IPS-18c (cell line): ENCODE results near the gene LIFR.
"Not testable (repeated sequence)": the region's sequence is repeated elsewhere in the genome, so short reads cannot be mapped to it uniquely, and the experiment has no call there.

ENCODE experiments used
- H3K4me3 ChIP-seq: 2 replicates; pipeline ENCODE4 v1.7.0; 2013; ENCODE audit warnings: low read depth, mild to moderate bottlenecking, low read length, moderate library complexity; ENCODE audit not compliant: insufficient read depth
- H3K9me3 ChIP-seq: one replicate; pipeline ENCODE4 v1.6.1; 2013; ENCODE audit warnings: mild to moderate bottlenecking, low read length, moderate library complexity; ENCODE audit not compliant: control insufficient read depth, insufficient read depth

LIFR gene

DNA sequence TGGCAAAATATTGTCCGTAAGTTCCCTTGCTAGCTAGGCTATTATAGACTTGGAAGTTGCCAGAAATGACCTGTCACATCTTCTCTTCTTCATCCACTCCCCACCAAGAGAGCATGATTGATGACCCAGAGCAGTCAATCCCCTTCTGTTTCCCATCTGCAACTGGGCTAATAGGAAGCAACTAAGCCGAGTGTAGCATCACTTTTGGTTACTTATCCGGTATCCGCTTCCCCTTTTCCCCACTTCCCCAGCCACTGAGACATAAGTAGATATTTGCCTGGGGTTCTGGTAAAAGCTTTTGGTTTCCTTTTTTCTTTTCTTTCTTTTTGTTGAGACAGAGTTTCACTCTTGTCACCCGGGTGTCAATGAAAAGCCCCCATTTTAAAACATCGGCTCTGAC, 29.4 kb upstream of the LIFR start:
- H3K4me3 ChIP-seq: no peak overlapping the region

DNA sequence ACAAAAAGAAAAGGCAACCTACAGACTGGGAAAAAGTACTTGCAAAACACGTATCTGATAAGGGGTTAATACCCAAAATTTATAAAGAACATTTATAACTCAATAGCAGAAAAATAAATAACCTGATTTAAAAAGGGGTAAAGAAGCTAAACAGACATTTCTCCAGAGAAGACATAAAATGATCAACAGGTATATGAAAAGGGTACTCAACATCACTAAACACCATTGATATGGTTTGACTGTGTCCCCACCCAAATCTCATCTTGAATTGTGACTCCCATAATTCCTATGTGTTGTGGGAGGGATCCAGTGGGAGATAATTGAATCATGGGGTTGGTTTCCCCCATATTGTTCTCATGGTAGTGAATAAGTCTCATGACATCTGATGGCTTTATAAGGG, 27.1 kb upstream of the LIFR start:
- Histone ChIP-seq H3K9me3 (no peaks in the 10 kb centered on the region), H3K4me3 (no peak overlapping the region)

More for the DNA sequence above, 29.4 kb upstream of the LIFR start:
- no peaks in the 10 kb centered on the region for H3K9me3 ChIP-seq

DNA sequence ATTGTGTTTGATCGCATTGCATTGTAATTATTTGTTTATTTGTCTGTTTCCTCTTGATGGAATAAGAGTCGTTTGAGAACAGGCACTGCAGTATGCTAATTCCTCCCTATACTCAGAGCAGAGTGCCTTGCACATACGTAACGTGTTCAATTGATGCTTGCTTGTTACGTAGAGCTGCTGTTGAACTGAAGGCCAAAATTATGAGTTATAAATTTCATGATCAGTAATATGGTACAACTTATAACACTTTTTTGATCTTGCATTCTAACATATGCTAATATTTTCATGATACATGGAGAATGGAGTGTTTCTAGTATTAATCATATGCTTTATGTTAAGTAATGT, 26.5 kb upstream of the LIFR start:
- Histone ChIP-seq H3K4me3 (no peak overlapping the region), H3K9me3 (no peaks in the 10 kb centered on the region)

DNA sequence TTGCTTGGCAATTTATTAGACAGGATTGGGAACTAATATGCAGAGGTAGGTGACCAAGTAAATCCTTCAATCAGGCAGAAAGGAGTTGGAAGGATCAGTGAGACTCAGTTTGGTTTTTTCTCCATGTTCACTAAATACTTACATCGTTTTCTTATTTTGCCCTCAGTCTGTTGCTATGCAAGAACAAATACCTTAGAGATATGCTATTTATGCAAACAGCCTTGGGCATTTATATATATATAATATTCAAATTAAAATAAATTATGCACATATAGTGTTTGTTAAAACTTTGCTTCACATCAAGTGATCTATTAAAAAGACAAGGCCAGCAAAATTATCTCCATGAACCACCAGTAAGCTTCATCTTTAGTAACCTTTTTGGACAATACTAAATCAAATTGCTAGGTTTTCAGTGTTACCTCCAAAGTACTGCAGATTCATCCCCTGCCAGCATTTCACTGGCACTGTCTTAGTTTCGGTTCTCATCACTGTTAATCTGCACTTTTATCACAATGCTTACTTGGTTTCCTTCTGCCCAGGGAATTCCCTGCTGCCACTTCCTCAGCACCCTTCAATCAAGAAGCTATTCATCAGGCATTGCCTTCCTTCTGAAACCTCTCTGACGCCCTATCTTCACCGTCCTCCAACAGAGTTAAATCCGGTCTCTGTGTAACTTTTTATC, 26.0 kb upstream of the LIFR start:
- Histone ChIP-seq H3K4me3 (no peak overlapping the region), H3K9me3 (no peaks in the 10 kb centered on the region)

DNA sequence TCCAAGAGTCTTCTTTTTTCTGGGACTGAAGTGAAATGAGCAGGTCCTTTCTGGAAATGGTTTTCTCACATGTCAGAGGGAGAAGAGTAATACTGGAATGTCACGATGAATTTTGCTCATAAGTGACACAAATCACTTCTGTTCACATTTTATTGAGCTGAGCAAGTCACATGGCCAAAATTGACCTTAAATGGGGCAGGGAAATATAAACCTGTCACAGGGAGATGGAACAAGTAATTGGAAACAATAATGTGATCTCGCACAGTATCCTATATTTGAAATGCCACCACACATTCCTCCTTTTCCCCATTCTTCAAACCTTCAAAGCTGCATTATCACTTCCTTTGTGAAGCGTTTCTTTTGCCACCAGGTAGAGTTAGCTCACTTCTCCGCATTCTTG, 25.2 kb upstream of the LIFR start:
- Histone ChIP-seq H3K4me3 (no peak overlapping the region), H3K9me3 (no peaks in the 10 kb centered on the region)

DNA sequence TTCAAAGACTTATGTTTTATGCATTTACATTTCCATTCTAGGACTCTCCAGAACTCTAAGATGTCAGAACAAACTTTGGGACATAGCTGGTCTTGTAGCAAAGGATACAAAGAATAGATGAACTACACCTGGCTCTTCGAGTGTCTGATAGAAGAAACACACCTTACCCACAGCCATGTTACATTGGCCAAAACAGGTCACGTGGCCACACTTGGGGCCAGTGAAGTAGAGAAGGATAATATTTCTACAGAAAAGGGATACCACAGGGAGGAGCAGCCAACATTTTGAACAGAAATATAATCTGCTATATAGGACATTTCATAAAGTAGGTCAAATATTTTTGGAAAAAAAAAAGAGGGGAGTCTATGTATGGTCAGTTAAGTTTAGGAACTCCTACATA, 22.7 kb upstream of the LIFR start:
- H3K4me3 ChIP-seq: no peak overlapping the region
- H3K9me3 ChIP-seq: no peaks in the 10 kb centered on the region

DNA sequence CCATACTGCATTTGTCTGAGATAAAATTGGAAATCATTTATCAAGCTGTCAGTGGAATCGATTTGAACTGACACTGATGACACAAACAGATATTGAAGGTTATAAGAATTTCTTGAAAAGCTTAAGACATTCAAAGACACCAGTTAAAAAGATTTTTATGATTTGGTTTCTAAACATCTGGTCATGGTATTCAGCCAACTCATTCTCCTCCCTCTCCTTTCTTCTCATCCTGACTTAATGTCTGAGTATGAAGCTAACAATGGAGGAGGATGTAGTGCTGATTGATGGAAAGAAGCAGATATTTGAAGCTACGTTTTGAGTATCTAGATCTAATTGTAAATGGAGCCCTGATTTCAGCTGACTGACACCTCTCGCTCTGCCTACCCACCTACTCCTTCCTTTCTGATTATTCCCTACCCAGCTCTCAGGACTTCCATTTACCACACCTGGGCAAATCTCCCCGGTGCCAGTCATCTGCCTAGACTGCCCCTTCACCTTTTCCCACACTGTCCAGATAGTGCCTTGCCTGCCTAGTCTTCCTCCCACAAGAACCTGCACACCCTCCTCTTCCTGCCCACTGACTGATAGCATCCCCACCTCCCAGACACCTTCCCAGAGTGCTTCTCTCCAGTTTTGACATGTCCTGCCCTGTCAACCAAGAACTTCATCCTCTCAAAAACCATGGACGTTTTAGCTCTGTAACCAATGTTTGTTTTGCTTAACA, 20.7 kb upstream of the LIFR start:
- H3K4me3 ChIP-seq: no peak overlapping the region
- no peaks in the 10 kb centered on the region for H3K9me3 ChIP-seq

DNA sequence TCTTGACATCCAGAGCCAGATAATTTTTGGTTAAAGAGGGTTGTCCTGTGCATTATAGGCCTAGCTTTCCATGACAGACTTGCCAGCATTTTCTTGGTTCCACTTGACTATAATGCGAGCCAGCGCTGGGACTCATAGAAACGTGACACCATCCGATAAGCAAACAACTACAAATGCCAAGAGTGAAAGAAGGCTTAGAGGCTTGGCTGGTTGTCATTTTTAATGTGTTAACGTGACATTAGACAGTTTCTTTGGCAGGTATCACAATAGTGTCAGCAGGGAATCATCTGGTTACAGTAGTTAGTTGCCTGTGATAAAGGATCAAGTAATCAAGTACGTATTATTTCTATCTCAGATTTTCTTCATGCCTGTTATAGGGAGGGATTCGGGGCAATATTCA, 20.0 kb upstream of the LIFR start:
- H3K4me3 ChIP-seq: no peak overlapping the region
- no peaks in the 10 kb centered on the region for H3K9me3 ChIP-seq

DNA sequence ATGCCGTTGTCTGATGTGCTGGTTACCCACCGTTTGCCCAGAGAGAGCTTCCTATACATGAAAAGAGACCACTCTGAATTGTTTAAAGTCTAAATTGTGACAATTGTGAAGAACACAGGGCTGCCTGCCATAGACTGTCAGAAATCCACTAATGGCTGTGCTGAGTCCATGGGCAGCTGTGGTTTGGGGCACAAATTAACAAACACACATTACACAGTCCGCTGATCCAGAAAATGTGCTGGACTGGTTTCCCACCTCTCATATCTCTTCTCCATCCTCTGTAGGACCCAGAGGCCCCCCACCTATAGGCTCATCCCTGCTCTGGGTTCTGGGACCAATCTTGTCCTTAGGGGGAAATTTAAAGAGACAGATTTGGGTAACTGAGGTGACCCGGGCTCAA, 19.0 kb upstream of the LIFR start:
- no peaks in the 10 kb centered on the region for H3K9me3 ChIP-seq
- H3K4me3 ChIP-seq: no peak overlapping the region

DNA sequence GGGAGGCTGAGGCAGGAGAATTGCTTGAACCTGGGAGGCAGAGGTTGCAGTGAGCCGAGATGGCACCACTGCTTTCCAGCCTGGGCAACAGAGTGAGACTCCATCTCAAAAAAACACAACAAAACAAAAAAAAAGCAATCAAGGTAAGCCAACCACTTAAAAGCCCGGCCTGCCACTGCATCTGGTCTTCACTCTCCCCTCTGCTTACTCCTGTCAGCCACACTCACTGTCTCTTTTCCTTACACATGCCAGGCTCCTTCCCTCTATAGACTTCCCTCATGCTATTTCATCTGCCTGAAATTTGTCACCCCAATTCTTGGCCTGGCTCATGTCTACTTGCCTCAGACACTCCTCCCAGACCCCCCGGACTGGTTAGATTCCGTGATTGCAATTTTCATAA, 17.6 kb upstream of the LIFR start:
- H3K4me3 ChIP-seq: no peak overlapping the region

DNA sequence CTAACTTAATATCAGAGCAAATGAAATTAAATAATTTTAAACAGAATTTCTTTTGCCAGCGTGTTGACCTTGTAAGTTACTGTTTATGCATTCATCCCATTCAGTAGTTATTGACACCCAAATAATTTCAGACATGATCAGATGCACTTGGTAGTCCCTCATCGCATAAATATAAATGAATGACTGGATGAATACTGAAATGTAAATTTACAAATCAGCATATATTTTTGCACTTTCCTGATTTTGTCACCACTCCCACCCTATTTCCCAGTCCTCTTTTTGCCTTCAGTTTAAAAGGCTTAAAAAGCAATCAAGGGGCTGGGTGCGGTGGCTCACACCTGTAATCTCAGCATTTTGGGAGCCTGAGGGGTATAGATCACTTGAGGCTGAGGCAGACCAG, 17.1 kb upstream of the LIFR start:
- Histone ChIP-seq H3K9me3 (no peaks in the 10 kb centered on the region), H3K4me3 (no peak overlapping the region)

More for the DNA sequence above, 17.6 kb upstream of the LIFR start:
- H3K9me3 ChIP-seq: no peaks in the 10 kb centered on the region

DNA sequence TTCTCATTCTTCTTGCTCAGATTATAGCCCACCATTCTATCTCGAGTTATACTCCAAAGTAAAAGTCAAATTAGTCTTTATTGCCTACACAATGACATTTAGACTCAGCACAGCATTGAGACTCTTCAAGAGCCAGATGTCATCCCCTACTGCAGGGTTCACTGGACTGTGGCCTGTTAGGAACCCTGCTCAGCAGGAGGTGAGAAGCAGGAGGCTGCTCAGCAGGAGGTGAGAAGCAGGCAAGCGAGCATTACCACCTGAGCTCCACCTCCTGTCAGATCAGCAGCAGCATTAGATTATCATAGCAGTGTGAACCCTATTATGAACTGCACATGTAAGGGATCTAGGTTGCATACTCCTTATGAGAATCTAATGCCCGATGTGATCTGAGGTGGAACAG, 12.7 kb upstream of the LIFR start:
- H3K4me3 ChIP-seq: no peak overlapping the region
- H3K9me3 ChIP-seq: no peaks in the 10 kb centered on the region

DNA sequence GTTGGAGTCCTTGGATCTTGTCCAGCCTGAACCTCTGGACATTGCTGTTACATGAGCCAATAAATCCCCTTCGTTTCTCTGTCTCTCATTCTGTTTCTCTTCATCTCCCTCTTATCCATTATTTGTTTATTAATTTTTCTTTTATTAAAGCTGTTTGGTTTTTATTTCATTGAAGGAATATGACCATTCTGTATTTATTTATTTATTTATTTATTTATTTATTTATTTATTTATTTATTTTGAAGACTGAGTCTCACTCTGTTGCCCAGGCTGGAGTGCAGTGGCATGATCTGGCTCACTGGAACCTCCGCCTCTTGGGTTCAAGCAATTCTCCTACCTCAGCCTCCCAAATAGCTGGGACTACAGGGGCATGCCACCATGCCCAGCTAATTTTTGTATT, 10.9 kb upstream of the LIFR start:
- not testable (repeated sequence) for H3K9me3 ChIP-seq, H3K4me3 ChIP-seq

DNA sequence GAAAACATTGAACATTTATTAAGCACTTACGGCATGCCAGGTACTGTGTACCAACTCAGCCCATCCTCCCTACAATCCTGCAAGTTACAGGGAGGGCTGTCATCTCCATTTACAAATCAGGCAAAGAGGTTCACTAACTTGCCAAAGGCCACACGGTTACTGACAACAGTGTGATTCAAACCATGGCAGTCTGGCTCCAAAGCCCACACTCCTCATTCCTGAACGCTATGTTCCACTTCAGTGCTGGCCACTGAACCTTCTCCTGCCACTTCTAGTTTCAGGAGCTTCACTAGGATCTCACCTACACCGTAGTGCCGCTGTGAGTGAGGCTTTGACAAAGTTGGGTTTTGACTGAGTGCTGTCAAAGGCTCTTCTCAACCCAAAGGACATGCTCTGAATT, 7.2 kb upstream of the LIFR start:
- no peaks in the 10 kb centered on the region for H3K9me3 ChIP-seq
- H3K4me3 ChIP-seq: no peak overlapping the region

DNA sequence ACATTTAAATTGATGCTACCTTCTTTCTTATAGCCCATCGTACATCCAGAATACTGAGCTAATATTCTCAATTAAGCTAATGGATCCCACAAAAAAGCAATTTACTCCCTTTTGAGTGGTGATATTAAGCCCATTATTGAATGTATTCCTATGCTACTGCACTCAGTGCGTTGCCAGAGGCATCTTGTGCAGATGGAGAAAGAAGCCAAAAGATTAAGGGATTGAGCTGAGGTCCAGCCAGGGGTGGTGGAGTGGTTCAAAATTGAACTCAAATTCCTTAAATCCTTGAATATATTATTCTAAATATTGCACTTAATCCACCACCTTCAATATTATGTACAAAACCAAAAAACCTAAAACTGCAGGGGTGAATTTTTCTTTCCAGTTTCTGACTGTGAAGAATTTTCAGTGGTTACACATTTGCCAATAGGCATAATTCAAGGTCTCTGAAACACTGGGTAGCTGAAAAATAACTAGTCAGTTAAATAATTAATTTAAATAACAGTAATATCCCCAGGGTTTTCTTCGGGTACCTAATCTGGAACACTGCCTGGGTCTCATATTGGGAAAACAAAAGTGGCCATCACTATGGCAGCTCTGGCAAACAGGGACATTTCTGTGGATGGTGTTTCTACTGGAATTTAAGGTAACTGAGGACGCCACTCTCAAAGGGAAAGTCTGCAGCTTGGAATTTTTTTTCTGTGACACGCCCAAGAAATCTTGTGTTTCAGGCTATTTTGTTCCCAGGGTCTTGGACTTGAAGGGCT, 6.2 kb upstream of the LIFR start:
- no peak overlapping the region for H3K4me3 ChIP-seq
- no peaks in the 10 kb centered on the region for H3K9me3 ChIP-seq

DNA sequence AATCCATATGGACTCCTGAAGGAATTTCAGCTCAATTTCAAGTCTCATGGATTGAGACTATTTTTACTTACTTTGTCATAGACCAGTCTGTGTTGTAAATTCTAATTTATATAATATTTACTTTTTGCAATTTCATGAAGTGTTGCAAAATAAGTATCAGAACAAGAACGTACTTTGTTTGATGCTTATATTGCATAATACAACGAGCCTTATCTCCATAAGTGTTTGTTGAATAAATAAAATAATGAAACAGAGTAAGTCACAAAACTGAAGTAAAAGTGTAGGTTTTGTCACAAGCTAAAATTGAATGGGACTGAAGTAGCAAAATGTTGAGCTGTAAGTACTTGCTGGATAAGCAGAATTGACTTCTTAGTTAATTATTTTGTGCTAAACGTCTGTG, 3.0 kb upstream of the LIFR start:
- Histone ChIP-seq H3K9me3 (no peaks in the 10 kb centered on the region), H3K4me3 (no peak overlapping the region)

DNA sequence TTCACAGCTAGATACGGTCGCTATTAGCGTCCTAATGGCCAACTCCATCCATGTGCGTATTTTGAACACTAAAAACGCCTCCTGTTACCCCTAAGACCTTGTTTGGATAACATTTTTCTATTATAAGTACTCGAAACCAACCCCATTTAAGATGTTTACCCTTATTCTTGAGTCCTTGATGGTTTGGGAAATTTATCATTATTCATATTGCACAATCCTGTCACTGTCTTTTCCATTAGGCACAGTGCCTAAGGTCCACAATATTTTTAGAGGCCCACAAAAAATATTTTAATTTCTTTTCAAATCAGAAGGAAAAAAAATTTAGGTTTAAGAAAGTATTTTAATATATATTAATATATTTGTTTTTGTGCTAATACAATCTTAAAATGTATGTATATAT, 1.3 kb upstream of the LIFR start:
- Histone ChIP-seq H3K4me3 (no peak overlapping the region; the same call in 1 of the 2 replicates), H3K9me3 (no peaks in the 10 kb centered on the region)

DNA sequence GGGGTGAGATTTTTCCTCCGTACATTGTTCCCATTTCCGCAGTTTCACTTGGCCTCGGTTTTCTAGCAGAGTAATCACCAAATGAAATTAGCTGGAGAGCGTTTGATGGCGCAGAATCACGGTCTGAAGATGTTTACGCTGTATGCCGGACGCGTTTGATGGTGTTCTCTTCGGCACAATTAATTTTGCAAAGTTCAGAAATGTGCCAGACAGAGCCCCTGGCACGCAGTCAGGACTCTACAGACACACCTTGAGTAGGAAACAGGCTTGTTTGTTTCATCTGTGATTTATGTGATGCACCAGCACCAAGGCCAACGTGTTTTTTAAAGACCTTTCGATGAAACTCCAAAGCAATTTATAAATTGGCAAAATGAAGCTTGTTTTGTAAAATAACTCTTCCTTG, 863 bp upstream of the LIFR start:
- Histone ChIP-seq H3K9me3 (no peaks in the 10 kb centered on the region), H3K4me3 (peak overlapping the region; percentile 75)
